ENCODE measurements around the gene C2orf72.

- TF ChIP-seq TARDBP (CRISPR knock-in tag; IDR thresholded peaks at IDR 0.05): peak; percentile 0; the same call in 1 of the 2 replicates
- peak; percentile 51; the same call in 1 of the 2 replicates for TF ChIP-seq NR2F6 (IDR thresholded peaks at IDR 0.05)
- no peak for TF ChIP-seq NR2F6 (CRISPR knock-in tag; IDR thresholded peaks at IDR 0.05)
- no peak for TF ChIP-seq ZNF253 (CRISPR knock-in tag; IDR thresholded peaks at IDR 0.05; ENCODE audit: borderline replicate concordance)
- no peak for TF ChIP-seq SRSF1 (optimal IDR thresholded peaks at IDR 0.05; ENCODE audit: low read depth, low read length)
- TF ChIP-seq GMEB1 (CRISPR knock-in tag; IDR thresholded peaks at IDR 0.05; ENCODE audit: borderline replicate concordance): no peak
- TF ChIP-seq CTCF (CRISPR knock-in tag; IDR thresholded peaks at IDR 0.05): no peak
Observed at GRCh38 chr2:231034291-231034882, 2.9 kb upstream of the C2orf72 start.

Data from HepG2 (cell line).